ENCODE measurements around the gene PGGHG.
"Not testable (repeated sequence)": the region's sequence is repeated elsewhere in the genome, so short reads cannot be mapped to it uniquely, and the experiment has no call there.

Gene PGGHG

DNA sequence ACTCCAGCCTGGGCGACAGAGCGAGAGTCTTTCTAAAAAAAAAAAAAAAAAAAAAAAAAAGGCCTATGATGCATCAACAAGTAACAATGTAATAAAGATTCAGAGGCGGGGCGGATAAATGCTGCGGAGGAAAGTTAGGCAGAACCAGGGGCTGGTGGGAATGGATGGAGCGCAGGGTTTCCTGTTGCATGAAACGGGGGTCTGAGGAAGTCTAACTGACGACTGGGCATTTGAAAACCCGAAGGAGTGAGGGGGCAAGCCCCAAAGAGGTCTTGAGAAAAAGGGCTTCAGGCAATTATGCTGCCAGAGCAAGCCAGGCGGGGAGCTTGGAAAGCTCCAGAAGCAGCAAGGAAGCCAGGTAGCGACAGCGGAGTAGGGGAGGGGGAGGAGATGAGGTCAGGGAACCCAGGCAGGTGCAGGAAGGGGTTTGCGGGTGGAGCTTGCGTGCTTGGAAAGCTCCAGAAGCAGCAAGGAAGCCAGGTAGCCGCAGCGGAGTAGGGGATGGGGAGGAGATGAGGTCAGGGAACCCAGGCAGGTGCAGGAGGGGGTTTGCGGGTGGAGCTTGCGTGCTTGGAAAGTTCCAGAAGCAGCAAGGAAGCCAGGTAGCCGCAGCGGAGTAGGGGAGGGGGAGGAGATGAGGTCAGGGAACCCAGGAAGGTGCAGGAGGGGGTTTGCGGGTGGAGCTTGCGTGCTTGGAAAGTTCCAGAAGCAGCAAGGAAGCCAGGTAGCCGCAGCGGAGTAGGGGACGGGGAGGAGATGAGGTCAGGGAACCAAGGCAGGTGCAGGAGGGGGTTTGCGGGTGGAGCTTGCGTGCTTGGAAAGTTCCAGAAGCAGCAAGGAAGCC is 1.7 kb upstream of the PGGHG start:
- not testable (repeated sequence) for DNase-seq

DNA sequence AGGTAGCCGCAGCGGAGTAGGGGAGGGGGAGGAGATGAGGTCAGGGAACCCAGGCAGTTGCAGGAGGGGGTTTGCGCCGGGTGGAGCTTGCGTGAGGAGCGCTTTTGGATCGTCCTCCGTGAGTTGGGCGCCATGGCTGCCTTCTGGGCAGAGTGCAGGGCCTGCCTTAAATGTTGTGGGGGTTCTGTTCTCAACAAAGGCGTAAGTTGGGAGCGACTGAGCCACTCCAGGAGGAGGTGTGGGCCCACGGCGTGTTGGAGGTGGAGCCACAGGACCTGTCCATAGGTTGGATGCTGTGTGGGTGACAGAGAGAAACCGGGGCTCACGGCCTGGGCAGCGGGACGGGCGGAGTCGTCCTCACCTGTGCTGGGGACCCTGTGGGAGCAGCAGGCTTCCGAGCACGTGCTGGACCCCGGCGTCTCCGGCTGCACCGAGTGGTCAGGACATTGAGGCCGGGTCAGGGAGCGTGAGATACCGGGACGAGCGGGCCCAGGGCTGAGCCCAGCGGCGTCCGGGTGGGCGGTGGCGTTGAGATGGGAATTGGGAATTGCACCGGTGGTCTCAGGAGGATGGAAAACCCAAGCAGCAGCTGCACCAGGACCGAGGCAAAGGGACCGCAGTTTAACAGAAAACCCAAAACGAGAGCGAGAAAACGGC is 977 bp upstream of the PGGHG start:
- DNase-seq, result no peak

DNA sequence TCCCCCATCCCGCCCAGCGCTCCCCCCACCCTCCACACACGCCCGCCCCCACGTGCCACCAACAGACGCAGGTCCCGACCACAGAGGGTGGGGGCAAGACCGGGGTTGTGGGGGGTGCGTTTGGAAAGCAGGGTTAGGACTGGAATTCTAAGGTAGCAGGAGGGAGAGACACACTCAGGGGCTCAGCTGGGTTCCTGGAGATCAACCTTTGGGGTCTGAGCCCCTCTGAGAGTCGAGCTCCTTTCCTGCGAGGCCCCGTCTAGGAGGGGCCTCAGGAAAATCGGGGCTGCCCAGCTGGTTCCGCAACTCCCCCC is 429 bp downstream of the PGGHG start:
- DNase-seq, result no peak

DNA sequence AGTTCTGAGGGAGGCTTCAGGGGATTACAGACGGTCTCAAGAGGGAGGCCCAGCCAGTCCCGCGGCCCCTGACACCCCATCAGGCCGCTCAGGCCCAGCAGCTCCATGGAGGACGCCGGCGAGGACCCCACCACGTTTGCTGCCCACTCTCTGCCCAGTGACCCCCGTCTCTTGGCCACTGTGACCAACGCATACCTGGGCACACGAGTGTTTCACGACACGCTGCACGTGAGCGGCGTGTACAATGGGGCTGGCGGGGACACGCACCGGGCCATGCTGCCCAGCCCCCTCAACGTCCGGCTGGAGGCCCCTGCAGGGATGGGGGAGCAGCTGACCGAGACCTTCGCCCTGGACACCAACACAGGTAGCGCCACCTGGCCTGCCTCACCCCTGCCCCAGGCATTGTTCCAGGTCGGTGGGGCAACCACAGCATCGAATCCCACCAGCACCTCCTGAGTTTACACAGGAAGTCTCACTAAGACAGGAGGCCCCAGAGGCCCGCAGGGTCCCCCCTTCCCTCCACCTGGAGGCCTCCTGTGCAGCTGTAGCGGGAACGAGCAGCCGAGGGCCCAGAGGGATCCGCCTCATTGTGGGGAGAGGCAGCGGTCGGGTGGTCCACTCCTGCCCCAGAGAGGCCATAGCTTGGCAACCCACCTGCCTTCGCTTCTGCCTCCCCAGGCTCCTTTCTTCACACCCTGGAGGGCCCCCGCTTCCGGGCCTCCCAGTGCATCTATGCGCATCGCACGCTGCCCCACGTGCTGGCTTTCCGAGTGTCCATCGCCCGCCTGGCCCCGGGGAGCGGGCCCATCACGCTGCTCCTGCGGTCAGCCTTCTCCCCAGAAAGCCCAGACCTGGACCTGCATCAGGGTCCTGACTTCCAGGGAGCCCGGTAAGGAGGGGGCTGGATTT is 1.0 kb downstream of the PGGHG start:
- DNase-seq, result no peak

DNA sequence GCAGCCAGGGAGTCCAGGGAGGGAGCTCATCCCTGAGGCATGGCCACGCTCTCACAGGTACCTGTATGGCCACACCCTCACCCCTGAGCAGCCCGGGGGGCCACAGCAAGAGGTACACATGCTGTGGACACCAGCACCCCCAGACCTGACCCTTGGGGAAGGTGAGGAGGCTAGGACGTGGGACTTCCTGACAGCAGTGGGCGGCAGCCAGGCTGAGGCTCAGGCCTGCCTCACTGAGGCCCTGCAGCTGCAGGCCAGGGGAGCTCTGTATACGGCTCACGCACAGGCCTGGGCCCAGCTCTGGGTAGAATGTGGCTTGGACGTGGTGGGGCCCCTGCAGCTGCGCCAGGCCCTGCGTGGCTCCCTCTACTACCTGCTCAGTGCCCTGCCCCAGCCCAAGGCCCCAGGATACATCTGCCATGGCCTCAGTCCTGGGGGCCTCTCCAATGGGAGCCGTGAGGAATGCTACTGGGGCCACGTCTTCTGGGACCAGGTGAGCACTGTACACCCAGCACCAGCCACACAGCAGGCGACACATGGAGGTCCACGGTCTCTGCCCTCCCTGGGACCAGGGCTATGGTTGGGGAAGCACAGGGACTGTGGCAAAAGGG is 1.8 kb downstream of the PGGHG start:
- no peak for DNase-seq

DNA sequence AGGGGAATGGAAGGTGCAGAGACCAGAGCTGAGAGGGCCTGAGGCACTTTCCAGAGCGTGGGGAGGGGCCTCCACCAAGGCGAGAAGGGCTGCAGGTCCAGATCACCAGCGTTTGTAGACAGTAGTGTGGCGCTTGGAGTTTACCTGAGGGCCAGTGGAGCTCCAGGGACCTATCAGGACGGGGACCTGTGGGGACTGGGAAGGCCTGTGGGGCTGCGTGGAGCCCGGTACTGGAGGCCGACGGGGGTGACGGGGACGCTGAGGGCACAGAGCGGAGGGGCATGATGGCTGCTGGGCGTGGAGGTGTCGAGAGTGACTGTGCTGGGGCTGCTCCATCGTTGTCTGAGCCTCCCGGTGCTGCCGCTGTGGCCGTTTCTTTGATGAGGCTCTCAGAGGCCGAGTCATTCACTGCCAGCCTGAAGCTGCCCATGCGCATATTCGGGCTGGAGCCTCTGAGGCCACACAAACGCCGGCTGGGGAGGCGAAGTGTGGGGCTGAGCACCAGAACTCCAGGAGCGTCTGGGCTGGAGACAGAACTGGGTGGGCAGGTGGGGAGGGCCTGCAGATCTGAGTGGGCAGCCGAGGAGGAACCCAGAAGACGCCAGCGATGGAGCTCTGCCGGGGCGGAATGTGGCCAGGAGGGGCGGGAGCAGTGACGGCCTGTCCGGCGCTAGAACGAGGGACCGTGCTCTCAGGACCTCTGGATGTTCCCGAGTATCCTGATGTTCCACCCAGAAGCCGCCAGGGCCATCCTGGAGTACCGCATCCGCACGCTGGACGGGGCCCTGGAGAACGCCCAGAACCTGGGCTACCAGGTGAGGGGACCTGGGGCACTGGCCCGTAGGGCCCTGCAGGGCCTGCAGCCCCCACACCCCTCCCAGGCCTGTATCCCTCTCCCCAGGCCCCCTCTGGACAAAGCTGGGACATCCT is 2.6 kb downstream of the PGGHG start:
- DNase-seq, result no peak

DNA sequence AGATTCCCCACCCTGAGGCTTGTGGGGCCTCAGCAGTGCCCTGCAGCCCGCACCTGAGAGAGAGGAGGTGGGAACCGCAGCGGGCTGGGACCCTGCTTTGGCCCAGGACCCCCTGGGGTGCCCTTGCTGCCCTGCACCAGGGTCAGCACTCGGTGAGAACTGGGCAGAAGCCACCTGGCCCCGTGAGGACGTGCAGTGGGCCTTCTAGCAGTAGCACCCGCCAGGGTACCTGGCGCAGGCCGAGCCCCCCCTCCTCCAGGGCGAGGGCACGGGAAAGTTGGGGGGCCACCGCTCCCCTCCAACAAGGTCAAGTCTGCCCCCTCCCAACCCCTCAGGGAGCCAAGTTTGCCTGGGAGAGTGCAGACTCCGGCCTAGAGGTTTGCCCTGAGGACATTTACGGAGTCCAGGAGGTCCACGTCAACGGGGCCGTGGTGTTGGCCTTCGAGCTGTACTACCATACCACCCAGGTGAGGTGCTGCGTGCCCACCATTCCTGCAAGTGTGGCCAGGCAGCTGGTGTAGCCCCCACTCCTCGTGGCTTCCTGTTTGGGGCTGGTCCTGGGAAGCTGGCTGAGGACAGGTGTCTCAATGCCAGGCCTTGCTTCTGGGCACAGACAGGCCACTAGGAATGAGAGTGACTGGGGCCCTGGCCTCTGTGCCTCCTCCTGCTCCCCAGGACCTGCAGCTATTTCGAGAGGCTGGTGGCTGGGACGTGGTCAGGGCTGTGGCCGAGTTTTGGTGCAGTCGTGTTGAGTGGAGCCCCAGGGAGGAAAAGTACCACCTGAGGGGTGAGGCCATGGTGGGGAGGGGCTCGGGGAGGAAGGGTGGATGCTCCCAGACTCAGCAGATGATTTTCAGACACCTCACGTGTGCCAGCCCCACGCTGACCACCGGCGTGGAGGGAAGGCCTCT is 3.5 kb downstream of the PGGHG start:
- no peak for DNase-seq

DNA sequence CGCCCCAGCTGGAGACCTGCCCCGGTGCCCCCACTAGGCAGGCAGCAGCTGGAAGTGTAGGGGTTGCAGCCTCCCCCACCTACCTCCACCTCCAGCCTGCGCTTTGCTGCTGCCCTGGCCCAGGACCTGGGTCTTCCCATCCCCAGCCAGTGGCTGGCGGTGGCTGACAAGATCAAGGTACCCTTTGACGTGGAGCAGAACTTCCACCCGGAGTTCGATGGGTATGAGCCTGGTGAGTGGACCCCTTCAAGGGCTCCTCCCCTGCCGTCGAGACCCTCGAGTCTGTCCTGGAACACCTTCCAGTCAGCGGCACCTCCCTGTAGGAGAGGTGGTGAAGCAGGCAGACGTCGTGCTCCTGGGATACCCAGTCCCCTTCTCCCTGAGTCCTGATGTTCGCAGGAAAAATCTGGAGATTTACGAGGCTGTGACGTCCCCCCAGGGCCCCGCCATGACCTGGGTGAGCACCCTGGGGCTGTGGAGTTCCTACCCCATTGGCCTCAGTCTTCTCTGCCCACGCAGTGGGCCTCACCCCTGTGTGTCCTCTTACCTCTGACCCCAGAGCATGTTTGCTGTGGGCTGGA is 4.4 kb downstream of the PGGHG start:
- no peak for DNase-seq

DNA sequence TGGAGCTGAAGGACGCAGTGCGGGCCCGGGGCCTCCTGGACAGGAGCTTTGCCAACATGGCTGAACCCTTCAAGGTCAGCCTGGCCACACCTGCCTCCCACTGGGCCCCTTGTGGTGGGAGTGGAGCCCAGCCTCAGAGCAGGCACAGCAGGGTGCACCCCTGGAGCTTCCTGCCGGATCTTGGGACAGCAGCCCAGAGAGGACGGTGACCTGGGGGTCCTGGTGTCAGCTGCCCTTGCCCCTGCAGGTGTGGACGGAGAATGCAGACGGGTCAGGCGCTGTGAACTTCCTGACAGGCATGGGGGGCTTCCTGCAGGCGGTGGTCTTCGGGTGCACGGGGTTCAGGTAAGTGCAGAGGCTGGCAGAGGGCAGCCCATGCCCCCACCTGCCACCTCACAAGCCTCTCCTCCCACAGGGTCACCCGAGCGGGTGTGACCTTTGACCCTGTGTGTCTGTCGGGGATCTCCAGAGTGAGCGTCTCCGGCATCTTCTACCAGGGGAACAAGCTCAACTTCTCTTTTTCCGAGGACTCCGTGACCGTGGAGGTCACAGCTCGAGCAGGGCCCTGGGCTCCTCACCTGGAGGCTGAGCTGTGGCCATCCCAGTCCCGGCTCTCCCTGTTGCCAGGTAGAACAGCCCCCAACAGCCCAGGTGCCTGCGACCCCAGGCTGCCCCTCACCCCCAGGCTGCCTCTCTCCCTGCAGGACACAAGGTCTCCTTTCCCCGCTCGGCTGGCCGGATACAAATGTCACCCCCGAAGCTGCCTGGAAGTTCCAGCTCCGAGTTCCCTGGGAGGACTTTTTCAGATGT is 5.1 kb downstream of the PGGHG start:
- no peak for DNase-seq

DNA sequence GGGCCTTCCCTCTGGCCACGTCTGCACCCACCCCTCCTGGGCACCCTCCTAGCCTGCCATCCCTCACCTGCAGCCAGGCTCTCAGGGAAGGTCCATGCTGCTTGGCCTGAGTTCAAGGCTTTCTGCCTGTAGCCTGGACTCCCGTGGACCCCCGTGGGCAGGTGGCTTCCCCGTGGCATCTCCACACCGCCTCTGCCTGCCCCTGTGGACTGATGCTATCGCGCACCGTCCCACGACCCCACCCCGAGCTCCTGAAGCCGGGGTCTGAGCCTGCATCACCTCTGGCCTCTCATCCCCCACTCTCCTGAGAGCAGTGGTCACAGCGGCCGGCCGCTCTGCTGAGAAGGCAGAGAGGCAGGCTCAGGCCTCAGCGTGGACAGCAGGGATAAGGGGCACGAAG is 5.9 kb downstream of the PGGHG start:
- DNase-seq, result no peak

DNA sequence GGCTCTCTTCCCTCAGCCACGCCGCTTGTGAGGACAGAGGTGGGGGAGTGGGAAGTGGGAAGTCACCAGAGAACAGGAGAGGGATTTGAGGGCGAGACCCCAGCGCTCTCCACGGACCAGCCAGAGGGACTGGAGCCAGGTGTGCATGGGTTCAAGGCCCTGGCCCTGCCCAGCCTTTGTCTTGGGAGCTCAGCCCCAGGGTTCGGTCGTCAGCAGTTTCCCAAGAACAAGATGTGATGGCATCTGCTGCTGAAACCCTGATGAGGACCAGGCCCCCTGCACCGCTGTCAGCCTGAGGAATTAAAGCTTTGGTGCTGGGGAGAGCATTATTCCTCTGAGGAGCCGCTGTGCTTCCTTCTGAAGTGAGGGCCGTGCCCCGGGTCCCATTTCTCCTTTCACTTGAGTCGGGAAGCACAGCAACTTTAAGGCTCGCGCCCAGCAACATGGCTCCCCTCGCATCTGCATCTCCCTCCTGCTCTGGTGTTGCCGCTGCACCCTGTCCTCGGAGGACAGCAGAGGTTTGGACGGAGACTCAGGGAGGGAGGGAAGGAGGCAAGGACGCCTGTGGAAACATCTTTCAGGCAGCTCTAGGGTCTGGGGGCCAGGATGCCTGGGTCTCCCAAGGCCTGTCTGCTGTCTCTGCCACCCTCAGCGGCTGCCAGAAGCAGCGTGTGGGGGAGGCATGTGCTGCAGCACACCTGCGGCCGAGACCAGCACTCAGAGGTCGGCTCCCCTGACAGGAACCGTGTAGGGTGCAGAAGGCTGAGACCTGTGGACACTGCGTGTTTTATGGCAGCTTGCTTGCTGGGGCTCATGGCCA is 6.6 kb downstream of the PGGHG start:
- no peak for DNase-seq

DNA sequence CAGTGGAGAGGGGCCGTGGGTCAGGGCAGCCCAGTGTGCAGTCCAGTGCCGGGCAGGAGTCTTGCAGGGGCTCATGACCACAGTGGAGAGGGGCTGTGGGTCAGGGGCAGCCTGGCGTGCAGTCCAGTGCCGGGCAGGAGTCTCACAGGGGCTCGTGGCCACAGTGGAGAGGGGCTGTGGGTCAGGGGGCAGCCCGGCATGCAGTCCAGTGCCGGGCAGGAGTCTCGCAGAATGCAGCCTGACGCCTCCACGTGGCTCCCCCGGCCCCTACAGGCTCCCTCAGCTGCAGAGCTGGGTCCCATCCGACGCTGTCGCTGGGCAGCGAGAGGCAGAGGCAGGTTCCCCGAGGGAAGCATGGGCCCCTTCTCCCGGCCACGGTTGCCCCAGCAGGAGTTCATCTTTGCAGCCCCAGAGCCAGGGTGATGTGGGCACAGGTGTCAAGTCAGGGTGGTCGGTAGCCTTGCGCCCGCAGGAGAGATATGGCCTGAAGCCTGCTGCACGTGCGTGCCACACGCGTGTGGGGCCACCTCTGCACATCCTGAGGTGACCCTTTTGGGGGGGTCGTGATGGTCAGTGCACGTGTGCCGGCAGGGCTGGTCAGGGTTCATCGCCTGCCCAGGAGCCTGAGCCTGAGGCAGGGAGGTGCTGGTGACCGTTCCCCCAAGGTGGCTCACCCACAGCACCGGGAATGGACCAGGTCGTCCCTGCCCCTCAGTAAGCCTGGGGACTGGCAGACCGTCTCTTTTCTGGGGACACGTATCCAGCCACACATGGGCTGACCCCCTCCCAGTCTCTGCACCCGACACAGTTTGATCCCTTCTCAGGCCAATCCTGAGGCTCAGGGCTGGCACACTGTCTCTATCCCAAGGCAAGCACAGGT is 7.5 kb downstream of the PGGHG start:
- DNase-seq, result no peak

DNA sequence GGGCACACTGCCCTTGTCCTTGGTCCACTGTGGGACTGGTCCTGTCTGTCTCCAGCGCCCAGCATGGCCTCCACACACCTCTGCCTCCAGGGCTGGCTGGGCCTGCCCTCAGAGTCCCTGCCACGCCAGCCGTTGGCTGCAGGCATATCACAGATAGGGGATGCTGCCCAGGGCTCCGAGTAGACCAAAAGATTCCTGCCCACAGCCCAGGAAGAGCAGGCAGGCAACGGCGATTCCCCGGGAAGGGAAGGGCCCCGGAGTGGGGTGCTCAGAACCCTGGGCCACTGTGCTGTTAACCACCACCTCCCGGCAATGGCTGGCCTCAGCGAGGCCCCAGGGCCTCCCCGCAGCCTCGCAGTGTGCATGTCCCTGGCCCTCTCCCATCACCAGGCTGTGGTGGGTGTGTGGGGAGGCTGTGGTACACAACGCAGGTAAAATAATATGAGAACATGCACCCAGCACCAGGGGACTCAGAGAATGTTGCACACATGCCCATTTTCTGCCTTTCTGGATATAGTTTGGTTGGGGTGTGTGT is 8.2 kb downstream of the PGGHG start:
- no peak for DNase-seq

DNA sequence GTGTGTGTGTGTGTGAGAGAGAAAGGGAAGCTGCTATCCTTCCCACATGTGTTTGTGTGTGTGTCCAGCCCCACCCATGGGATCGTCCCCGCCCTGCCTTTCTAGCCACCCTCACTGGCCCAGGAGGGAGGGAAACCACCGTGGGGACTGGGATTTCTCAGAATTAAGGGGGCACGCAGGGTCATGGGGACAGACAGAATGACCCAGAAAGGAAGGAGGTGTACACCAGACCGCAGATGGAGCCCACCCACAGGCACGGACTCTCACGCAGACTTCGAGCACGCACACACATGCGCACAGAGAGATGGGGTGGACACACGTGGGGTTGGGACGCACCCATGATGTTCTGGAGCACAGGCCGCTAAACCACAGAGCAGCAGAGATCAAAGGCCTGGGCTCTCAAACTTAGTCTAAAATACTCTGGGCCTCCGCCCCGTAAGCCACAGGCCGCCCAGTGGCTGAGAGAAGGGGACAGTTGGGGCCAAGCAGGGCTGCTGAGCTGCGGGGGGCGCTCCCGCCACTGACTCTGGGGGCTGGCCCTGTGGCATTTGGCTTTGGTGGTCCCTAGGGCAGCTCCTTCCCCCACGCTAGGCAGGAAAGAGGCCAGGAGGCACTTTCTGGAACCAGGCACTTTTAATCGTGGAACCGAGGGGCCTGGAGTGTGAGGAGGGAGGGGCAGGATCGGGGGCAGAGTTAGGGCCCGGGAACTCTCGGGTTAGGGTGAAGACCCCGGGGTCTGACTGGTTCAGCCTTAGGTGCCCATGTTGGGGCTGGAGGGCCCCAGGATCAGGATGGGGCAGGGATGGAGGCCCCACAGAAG is 8.9 kb downstream of the PGGHG start:
- no peak for DNase-seq

DNA sequence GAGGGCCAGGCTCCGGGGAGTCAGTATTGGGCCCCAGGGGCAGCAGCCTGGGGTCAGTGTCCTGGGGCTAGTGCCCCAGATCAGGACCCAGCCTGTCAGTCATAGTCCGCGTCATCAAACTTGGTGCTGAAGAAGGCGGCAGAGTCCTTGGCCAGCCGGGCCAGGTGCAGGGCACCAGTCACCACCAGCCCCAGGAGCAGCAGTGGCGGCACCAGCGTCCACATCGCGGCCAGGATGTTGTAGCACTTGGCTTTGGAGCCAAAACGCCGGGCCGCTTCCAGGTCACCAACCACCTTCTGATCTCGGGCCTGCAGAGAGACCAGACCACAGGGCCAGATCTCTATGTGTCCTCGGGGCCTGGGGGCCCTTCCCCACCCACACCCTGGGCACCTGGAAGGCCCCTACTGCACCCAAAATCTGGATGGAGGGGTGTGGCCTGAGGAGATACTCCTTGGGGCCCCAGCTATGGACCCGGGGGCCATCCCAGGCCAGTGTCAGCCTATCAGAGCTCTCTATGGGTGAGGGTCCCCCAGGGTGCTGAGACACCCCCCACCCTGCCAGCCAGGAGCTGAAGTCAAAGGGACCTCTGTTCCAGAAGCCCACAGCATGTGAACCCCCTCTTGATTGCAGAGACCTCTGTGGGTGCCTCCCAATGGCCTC is 9.6 kb downstream of the PGGHG start:
- no peak for DNase-seq

All from SHP77 treated with DMSO at 0.1 percent for 48 hours (cell line).